Fibroblast of lung (primary cell): Measurements from ENCODE around the gene CCDC146. TPM values are rescaled to one million over a fixed set of nuclear protein-coding genes. Genes with fewer than 3 reads are reported as not detected.
A peak's percentile ranks its signal among the peaks of the same experiment; 100 is the strongest.

Source experiments
- DNase-seq, 2 donors: peaks; one replicate each; pipeline versions ENCODE4 v3.0.0 to v3.0.0-alpha.2; 2010; ENCODE audit warnings: low read depth in 2 of 2
- H2AFZ ChIP-seq: 2 replicates; pipeline ENCODE4 v1.5.1; 2012; ENCODE audit warnings: low read length, control low read depth, inconsistent platforms
- H3K27ac ChIP-seq: 2 replicates; pipeline ENCODE4 v1.5.1; 2011; ENCODE audit warnings: low read length, control low read depth; ENCODE audit not compliant: insufficient read depth
- H3K27me3 ChIP-seq: 2 replicates; pipeline ENCODE4 v1.5.1; 2011; ENCODE audit warnings: mild to moderate bottlenecking, low read length; ENCODE audit not compliant: control insufficient read depth, insufficient read depth
- H3K36me3 ChIP-seq: 2 replicates; pipeline ENCODE4 v1.5.1; 2011; ENCODE audit warnings: low read length; ENCODE audit not compliant: control insufficient read depth, insufficient read depth
- H3K4me1 ChIP-seq: 2 replicates; pipeline ENCODE4 v1.5.1; 2011; ENCODE audit warnings: low read length; ENCODE audit not compliant: control insufficient read depth, insufficient read depth; ENCODE audit errors: extremely low read depth
- H3K4me2 ChIP-seq: 2 replicates; pipeline ENCODE4 v1.5.1; 2011; ENCODE audit warnings: low read length, control low read depth; ENCODE audit not compliant: insufficient read depth; ENCODE audit errors: extremely low read depth
- H3K4me3 ChIP-seq, 4 experiments: fragments of 200-600 bp in 1 of 4; sonication (generic) in 1 of 4; replicated peaks in 1 of 4; 2 replicates each; pipeline ENCODE4 v1.5.1; 2011 to 2016; ENCODE audit warnings: low read length in 4 of 4, low read depth in 3 of 4, mild to moderate bottlenecking in 3 of 4, control low read depth in 2 of 4, inconsistent platforms in 1 of 4, mixed read lengths in 1 of 4; ENCODE audit not compliant: insufficient read depth in 1 of 4; ENCODE audit errors: control extremely low read depth in 1 of 4
- H3K79me2 ChIP-seq: 2 replicates; pipeline ENCODE4 v1.5.1; 2012; ENCODE audit warnings: mild to moderate bottlenecking, low read length, inconsistent platforms; ENCODE audit not compliant: control insufficient read depth, insufficient read depth
- H3K9ac ChIP-seq: 2 replicates; pipeline ENCODE4 v1.5.1; 2011; ENCODE audit warnings: mild to moderate bottlenecking, low read length, control low read depth; ENCODE audit not compliant: insufficient read depth
- H3K9me3 ChIP-seq: 2 replicates; pipeline ENCODE4 v1.5.1; 2012; ENCODE audit warnings: low read depth, low read length; ENCODE audit not compliant: control insufficient read depth, insufficient read depth
- H4K20me1 ChIP-seq: 2 replicates; pipeline ENCODE4 v1.5.1; 2011; ENCODE audit warnings: low read length; ENCODE audit not compliant: control insufficient read depth, insufficient read depth; ENCODE audit errors: extremely low read depth
- CTCF ChIP-seq, 2 donors: IDR thresholded peaks in 1 of 2; conservative IDR thresholded peaks in 1 of 2; 1 replicate in 1 of 2; 2 replicates in 1 of 2; pipeline ENCODE4 v1.5.1; 2011 to 2012; ENCODE audit warnings: low read length in 2 of 2, control low read depth in 1 of 2, inconsistent platforms in 1 of 2, low read depth in 1 of 2, mild to moderate bottlenecking in 1 of 2
- EZH2 ChIP-seq: IDR thresholded peaks from 2 replicates; pipeline ENCODE4 v1.5.1; 2012; ENCODE audit warnings: low read length, control low read depth, mild to moderate bottlenecking; ENCODE audit errors: missing control alignments
- polyA plus RNA-seq, 2 donors: library from polyadenylated mRNA; depleted of rRNA in 1 of 2; stranded (reverse) in 1 of 2; unstranded in 1 of 2; fragments of >200 nt; gene quantifications; 2 replicates each; pipeline ENCODE4 v1.2.1, GENCODE V29; 2011 to 2012; ENCODE audit warnings: missing spikeins in 1 of 2
- total RNA-seq: library from RNA; depleted of rRNA; stranded (reverse); fragments of >200 nt; gene quantifications from 2 replicates; pipeline ENCODE4 v1.2.1, GENCODE V29; 2014

Gene CCDC146
- total and polyA plus RNA-seq, 2 donors (not counting 1 experiment from before 2014, with no cell fraction given) = 1.6 to 3.6 TPM

GRCh38 chr7:77328669-77329068, 206.3 kb downstream of the CCDC146 start:
- TF ChIP-seq CTCF (conservative IDR thresholded peaks at IDR 0.05 in 1 of 2, IDR thresholded peaks at IDR 0.05 in 1 of 2; ENCODE audit: low read depth in 1 of 2, low read length in 2 of 2) = no peak
- no peak for TF ChIP-seq EZH2
- Histone ChIP-seq H3K9ac (no peak overlapping the region), H3K27me3 (no peaks in the 10 kb centered on the region), H3K36me3 (no peaks in the 10 kb centered on the region), H4K20me1 (no peaks in the 10 kb centered on the region), H3K4me3 (no peak overlapping the region), H2AFZ (no peak overlapping the region), H3K4me1 (peaks cover 16% of the 10 kb centered on the region), H3K79me2 (no peaks in the 10 kb centered on the region), H3K27ac (no peak overlapping the region), H3K9me3 (no peaks in the 10 kb centered on the region), H3K4me2 (peak overlapping the region; percentile 7)
- DNase-seq = peak; percentile 42 to 68

- H3K4me1 ChIP-seq = peaks cover 16% of the 10 kb centered on the region
- no peaks in the 10 kb centered on the region for H4K20me1 ChIP-seq
- H3K9me3 ChIP-seq = no peaks in the 10 kb centered on the region
- no peak overlapping the region for H2AFZ ChIP-seq
- no peak overlapping the region for H3K27ac ChIP-seq
- no peak overlapping the region for H3K4me2 ChIP-seq
- DNase-seq = no peak
- no peaks in the 10 kb centered on the region for H3K27me3 ChIP-seq
- H3K9ac ChIP-seq = no peak overlapping the region
- TF ChIP-seq EZH2 (no peak), CTCF (conservative IDR thresholded peaks at IDR 0.05 in 1 of 2, IDR thresholded peaks at IDR 0.05 in 1 of 2; ENCODE audit: low read depth in 1 of 2, low read length in 2 of 2) (no peak)
- no peaks in the 10 kb centered on the region for H3K79me2 ChIP-seq
- H3K36me3 ChIP-seq = no peaks in the 10 kb centered on the region
- H3K4me3 ChIP-seq = no peak overlapping the region
Measured at GRCh38 chr7:77329466-77330168, 207.2 kb downstream of the CCDC146 start.

- H3K36me3 ChIP-seq = no peaks in the 10 kb centered on the region
- no peak overlapping the region for H3K4me3 ChIP-seq
- peaks cover 16% of the 10 kb centered on the region for H3K4me1 ChIP-seq
- H3K4me2 ChIP-seq = no peak overlapping the region
- no peak overlapping the region for H2AFZ ChIP-seq
- H3K9ac ChIP-seq = no peak overlapping the region
- no peak for DNase-seq
- H3K27ac ChIP-seq = no peak overlapping the region
- H4K20me1 ChIP-seq = no peaks in the 10 kb centered on the region
- no peaks in the 10 kb centered on the region for H3K27me3 ChIP-seq
- TF ChIP-seq EZH2 = no peak
- TF ChIP-seq CTCF (conservative IDR thresholded peaks at IDR 0.05 in 1 of 2, IDR thresholded peaks at IDR 0.05 in 1 of 2; ENCODE audit: low read depth in 1 of 2, low read length in 2 of 2) = no peak
- H3K79me2 ChIP-seq = no peaks in the 10 kb centered on the region
- no peaks in the 10 kb centered on the region for H3K9me3 ChIP-seq
Measured at GRCh38 chr7:77330169-77330882, 207.9 kb downstream of the CCDC146 start.
